ENCODE data around the gene WNT3A. TPM values are rescaled to one million over a fixed set of nuclear protein-coding genes. Genes with fewer than 3 reads are reported as not detected.

WNT3A gene
- total and polyA plus RNA-seq, 2 of the 4 experiments (the other 2 are of a cell fraction): not detected

DNA sequence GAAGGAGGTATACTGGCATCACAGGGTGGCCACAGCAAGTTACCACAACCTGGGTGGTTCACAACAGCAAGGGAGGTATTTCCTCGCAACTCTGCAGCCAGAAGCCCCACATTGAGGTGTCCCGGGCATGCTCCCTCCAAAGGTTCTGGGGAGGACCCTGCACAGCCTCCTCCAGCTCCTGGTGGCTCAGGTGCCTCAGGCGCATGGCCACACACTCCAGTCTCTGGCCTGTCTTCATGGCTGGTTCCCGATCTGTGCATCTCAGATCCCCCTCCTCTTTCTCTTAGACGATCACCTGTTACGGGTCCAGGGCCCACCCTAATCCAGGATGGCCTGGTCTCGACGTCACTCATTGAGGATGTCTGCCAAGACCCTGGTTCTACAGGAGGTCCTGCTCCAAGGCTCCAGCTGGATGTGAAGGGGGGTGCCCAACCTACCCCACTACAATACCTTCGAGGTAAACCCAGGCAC, 69.0 kb downstream of the WNT3A start:
- H3K9me3 ChIP-seq (ENCODE audit: control insufficient read depth, insufficient read depth, low read length): no peaks in the 10 kb centered on the region
- BruUV-seq (replicated peaks): no TSS peak
- H4K20me1 ChIP-seq (ENCODE audit: insufficient read depth, low read length): peaks cover 23% of the 10 kb centered on the region
- no peaks in the 10 kb centered on the region for H3K36me3 ChIP-seq (ENCODE audit: control insufficient read depth, insufficient read depth, low read length)
- H2BK20ac ChIP-seq (ENCODE audit: low read depth, low read length): no peak overlapping the region
- no peak overlapping the region for H3K23ac ChIP-seq (ENCODE audit: low read depth, low read length)
- no peak overlapping the region for H2AK9ac ChIP-seq (replicated peaks; ENCODE audit: low read depth, low read length, poor library complexity)
- ChIA-PET CTCF (no interaction called here), POLR2A (ENCODE audit: unreplicated experiment) (no interaction called here)
- dilution Hi-C loops (cut with HindIII; ENCODE audit: low sequenced_read_pairs, unreplicated experiment): no loop called here
- peaks cover 3 to 12% of the 10 kb centered on the region in 2 experiments; a peak in 2 of 4 replicates for H3K79me1 ChIP-seq (ENCODE audit: low read depth in 1 of 2, low read length in 2 of 2)
- H3K4ac ChIP-seq (ENCODE audit: low read depth, low read length): no peak overlapping the region
- ATAC-seq (ENCODE audit: low read depth): no peak
- no peak overlapping the region for H3K4me2 ChIP-seq (ENCODE audit: low read depth, low read length)
- H4K8ac ChIP-seq (ENCODE audit: low read depth in 2 of 2, low read length in 2 of 2): no peak overlapping the region
- 84% methylated on average over 3 of the region's 9 CpGs; no CpG with 5 or more reads in 1 of the 2 experiments for WGBS, 2 experiments (ENCODE audit: extremely low coverage in 2 of 2, insufficient read length in 1 of 2)
- no peak overlapping the region for H3K4me3 ChIP-seq (ENCODE audit: insufficient read depth, low read depth, low read length)
- no peak overlapping the region for H3K18ac ChIP-seq (ENCODE audit: low read depth, low read length)
- H2BK120ac ChIP-seq (ENCODE audit: low read depth, low read length): no peak overlapping the region
- H3K14ac ChIP-seq (replicated peaks; ENCODE audit: low read depth, low read length): no peak overlapping the region
- H2AFZ ChIP-seq (replicated peaks; ENCODE audit: low read length, poor library complexity): no peak overlapping the region
- no peaks in the 10 kb centered on the region for H3K4me1 ChIP-seq (ENCODE audit: control insufficient read depth, insufficient read depth, low read length)
- TF ChIP-seq CHD1 (IDR thresholded peaks at IDR 0.05; ENCODE audit: low read depth, low read length): no peak
- no peaks in the 10 kb centered on the region; the same call in 1 of the 2 replicates for H3K9me1 ChIP-seq (ENCODE audit: insufficient read depth, low read length)
- no peak overlapping the region for H2BK5ac ChIP-seq (ENCODE audit: low read depth, low read length, poor library complexity, severe bottlenecking)
- intact Hi-C loops (cut with micrococcal nuclease): no loop called here
- no peak overlapping the region for H3K9ac ChIP-seq (ENCODE audit: low read depth, low read length)
- H3K27me3 ChIP-seq (ENCODE audit: control insufficient read depth, insufficient read depth, low read length): peaks cover 2% of the 10 kb centered on the region
- no peak overlapping the region for H4K5ac ChIP-seq (ENCODE audit: low read depth, low read length)
- no peak overlapping the region for H2AK5ac ChIP-seq (ENCODE audit: low read depth, low read length)
- DNase-seq: no peak
- in situ Hi-C loops (cut with MboI; ENCODE audit: low sequenced_read_pairs): no loop called here
- H3K27ac ChIP-seq (ENCODE audit: insufficient read depth, low read length): no peak overlapping the region
- no peak overlapping the region for H4K91ac ChIP-seq (ENCODE audit: insufficient read depth, low read depth, low read length)
- H2BK15ac ChIP-seq (ENCODE audit: low read depth, low read length): no peak overlapping the region
- H3K56ac ChIP-seq (ENCODE audit: extremely low read depth, insufficient read depth, low read length): no peak overlapping the region
